PC-9 (cell line): Measurements from ENCODE around the gene RUNX3. TPM values are rescaled to one million over a fixed set of nuclear protein-coding genes. Genes with fewer than 3 reads are reported as not detected.

ENCODE experiments used
- BruUV-seq: library from RNA; stranded (reverse); fragments of 400-500 nt; replicated peaks from 2 replicates; lab custom pipeline; 2021; lab: Mats Ljungman, UMichigan
- CTCF ChIA-PET: fragments of 300-600 bp; sonication (Branson Sonifier 250); formaldehyde crosslinking; loops from one replicate; lab custom pipeline; 2022; ENCODE audit warnings: antibody characterized with exemption; lab: Charles Lee
- POLR2A ChIA-PET: fragments of 300-600 bp; sonication (Branson Sonifier 250); formaldehyde crosslinking; loops from one replicate; lab custom pipeline; 2022; ENCODE audit warnings: antibody characterized with exemption; ENCODE audit not compliant: unreplicated experiment; lab: Charles Lee
- DNase-seq, 2 experiments: peaks; one replicate each; pipeline versions ENCODE4 v3.0.0 to v3.0.0-alpha.2; 2015 to 2022; ENCODE audit warnings: mixed read lengths in 1 of 2
- H2AFZ ChIP-seq: fragments of 200-600 bp; sonication (generic); 2 replicates; pipeline ENCODE4 v1.8.1; 2017; ENCODE audit warnings: antibody characterized with exemption
- H3F3A ChIP-seq: fragments of 200-600 bp; sonication (generic); 2 replicates; pipeline ENCODE4 v1.8.1; 2017; ENCODE audit warnings: antibody characterized with exemption, mild to moderate bottlenecking, low read depth; ENCODE audit not compliant: insufficient read depth
- H3K27ac ChIP-seq: fragments of 200-600 bp; sonication (generic); 2 replicates; pipeline ENCODE4 v1.6.1; 2016; ENCODE audit warnings: mixed run types
- H3K27me3 ChIP-seq: fragments of 200-600 bp; sonication (generic); 2 replicates; pipeline ENCODE4 v1.6.1; 2016; ENCODE audit warnings: low read depth, mixed run types; ENCODE audit not compliant: insufficient read depth
- H3K36me3 ChIP-seq: fragments of 200-600 bp; sonication (generic); 2 replicates; pipeline ENCODE4 v1.6.1; 2016; ENCODE audit warnings: low read depth, mixed run types
- H3K4me1 ChIP-seq: fragments of 200-600 bp; sonication (generic); replicated peaks from 2 replicates; pipeline ENCODE4 v1.6.1; 2016; ENCODE audit warnings: mixed run types; ENCODE audit not compliant: insufficient read depth
- H3K4me2 ChIP-seq: fragments of 200-600 bp; sonication (generic); 2 replicates; pipeline ENCODE4 v1.6.1; 2017; ENCODE audit warnings: mixed run types
- H3K4me3 ChIP-seq: fragments of 200-600 bp; sonication (generic); 2 replicates; pipeline ENCODE4 v1.6.1; 2016; ENCODE audit warnings: mixed run types
- H3K79me2 ChIP-seq: fragments of 200-600 bp; sonication (generic); 2 replicates; pipeline ENCODE4 v1.6.1; 2017; ENCODE audit warnings: low read depth, mixed run types
- H3K9me2 ChIP-seq: fragments of 200-600 bp; sonication (generic); 2 replicates; pipeline ENCODE4 v1.8.1; 2017; ENCODE audit warnings: mild to moderate bottlenecking; ENCODE audit not compliant: insufficient read depth
- H3K9me3 ChIP-seq: fragments of 200-600 bp; sonication (generic); 2 replicates; pipeline ENCODE4 v1.8.1; 2016; ENCODE audit warnings: low read depth; ENCODE audit not compliant: insufficient read depth
- H4K20me1 ChIP-seq: fragments of 200-600 bp; sonication (generic); 2 replicates; pipeline ENCODE4 v1.8.1; 2017; ENCODE audit not compliant: insufficient read depth
- EZH2 ChIP-seq: fragments of 200-600 bp; sonication (generic); IDR thresholded peaks from 2 replicates; pipeline ENCODE4 v1.8.0; 2017; ENCODE audit warnings: antibody characterized with exemption, low read depth
- intact Hi-C: fragments of 100-400 bp; cut with micrococcal nuclease; formaldehyde crosslinking; loops from one replicate; pipeline ENCODE4 v1.10.0; 2022; ENCODE audit not compliant: unreplicated experiment
- total RNA-seq: library from RNA; stranded (reverse); gene quantifications from 2 replicates; pipeline ENCODE4 v1.2.3, GENCODE V29; 2021
- TF ChIP-seq, protein P1 (sequence below): fragments of 200-600 bp; sonication (generic); conservative IDR thresholded peaks from 2 replicates; pipeline ENCODE4 v1.6.1; 2017; ENCODE audit warnings: mixed run types, antibody characterized with exemption, mild to moderate bottlenecking, moderate library complexity

The RUNX3 gene
- total RNA-seq, 1 experiment from 2014 or later: not detected

DNA sequence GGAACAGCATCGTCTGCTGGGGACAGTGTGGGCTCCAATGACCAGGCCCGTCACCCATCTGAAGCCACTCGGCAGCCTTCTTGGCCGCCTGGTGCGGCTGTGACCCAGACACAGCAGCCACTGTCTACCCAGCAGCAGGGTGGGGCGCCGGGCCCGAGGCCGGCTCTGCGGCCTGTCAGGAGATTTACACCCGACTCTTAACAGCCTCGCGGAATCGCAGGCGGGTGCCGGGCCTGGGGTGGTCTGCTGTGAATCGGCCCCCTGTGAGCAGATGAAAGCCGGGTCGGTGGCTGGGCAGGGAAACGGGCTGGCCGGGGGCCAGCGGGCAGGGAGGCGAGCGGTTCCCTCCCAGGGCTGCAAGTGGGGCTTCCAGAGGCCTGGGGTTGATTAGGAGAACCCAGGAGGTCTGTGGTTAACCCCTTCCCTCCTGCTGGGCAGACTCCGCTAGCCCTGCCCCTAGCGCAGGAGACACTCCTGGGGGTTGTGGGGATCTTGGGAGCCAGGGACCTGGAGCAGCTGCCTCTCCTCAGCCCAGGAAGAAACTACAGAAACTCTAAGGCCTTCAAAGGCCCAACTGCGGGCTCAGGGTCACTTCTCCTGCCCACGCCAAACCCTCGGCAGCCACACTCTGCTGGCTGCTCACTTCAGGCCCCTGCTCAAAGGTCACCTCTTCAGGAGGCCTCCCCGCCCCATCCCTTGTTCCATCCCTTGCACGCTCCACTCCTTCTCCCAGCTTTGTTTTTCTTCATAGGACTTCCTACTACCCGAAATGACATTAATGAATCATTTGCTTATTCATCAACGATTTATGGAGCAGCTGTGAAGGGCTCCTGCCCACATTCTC, 15.6 kb downstream of the RUNX3 start:
- POLR2A ChIA-PET: no interaction called here
- TF ChIP-seq EZH2: no peak
- TF ChIP-seq, protein P1, sequence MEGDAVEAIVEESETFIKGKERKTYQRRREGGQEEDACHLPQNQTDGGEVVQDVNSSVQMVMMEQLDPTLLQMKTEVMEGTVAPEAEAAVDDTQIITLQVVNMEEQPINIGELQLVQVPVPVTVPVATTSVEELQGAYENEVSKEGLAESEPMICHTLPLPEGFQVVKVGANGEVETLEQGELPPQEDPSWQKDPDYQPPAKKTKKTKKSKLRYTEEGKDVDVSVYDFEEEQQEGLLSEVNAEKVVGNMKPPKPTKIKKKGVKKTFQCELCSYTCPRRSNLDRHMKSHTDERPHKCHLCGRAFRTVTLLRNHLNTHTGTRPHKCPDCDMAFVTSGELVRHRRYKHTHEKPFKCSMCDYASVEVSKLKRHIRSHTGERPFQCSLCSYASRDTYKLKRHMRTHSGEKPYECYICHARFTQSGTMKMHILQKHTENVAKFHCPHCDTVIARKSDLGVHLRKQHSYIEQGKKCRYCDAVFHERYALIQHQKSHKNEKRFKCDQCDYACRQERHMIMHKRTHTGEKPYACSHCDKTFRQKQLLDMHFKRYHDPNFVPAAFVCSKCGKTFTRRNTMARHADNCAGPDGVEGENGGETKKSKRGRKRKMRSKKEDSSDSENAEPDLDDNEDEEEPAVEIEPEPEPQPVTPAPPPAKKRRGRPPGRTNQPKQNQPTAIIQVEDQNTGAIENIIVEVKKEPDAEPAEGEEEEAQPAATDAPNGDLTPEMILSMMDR: no peak
- Histone ChIP-seq H3K4me3 (no peak overlapping the region), H3K9me2 (no peaks in the 10 kb centered on the region), H3K27me3 (no peaks in the 10 kb centered on the region), H3K36me3 (no peaks in the 10 kb centered on the region), H3F3A (no peaks in the 10 kb centered on the region), H3K4me1 (no peaks in the 10 kb centered on the region), H3K4me2 (no peak overlapping the region), H4K20me1 (no peaks in the 10 kb centered on the region), H3K27ac (no peak overlapping the region), H3K9me3 (no peaks in the 10 kb centered on the region), H3K79me2 (no peaks in the 10 kb centered on the region), H2AFZ (no peak overlapping the region)
- no peak for DNase-seq
- CTCF ChIA-PET: no interaction called here
- intact Hi-C loops: no loop called here
- no TSS peak for BruUV-seq

DNA sequence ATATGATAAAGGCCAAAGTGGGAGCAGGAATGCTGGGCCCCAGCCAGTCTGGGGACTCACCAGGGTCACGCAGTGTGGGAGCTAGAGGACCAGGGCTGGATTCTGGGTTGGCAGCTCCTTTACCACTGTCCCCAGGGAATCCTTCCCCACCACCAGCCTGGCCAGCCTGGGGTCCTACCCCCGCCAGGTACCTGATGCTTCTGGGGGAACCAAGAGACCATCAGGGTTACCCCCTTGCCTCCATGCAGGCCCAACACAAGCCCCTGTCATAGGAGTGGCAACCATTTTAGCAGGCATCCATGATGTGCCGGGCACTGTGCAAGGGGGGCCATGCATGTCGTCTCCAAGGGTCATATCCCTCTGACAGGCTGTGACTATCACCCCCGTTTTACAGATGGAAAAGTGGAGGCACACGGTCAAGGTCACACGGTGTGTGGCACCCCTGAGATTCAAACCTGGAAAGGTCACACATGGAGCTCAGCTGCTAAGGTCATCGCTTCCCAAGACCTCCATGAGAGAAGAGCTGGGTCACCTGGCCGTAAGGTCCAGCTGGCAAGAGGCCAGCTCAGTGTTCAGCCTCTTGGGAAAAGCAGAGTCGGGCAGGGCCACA, 16.4 kb downstream of the RUNX3 start:
- Histone ChIP-seq H3K9me3 (no peaks in the 10 kb centered on the region), H3F3A (no peaks in the 10 kb centered on the region), H3K79me2 (no peaks in the 10 kb centered on the region), H3K4me1 (no peaks in the 10 kb centered on the region), H3K4me2 (no peak overlapping the region), H3K27ac (no peak overlapping the region), H4K20me1 (no peaks in the 10 kb centered on the region), H3K27me3 (no peaks in the 10 kb centered on the region), H3K36me3 (no peaks in the 10 kb centered on the region), H3K4me3 (no peak overlapping the region), H3K9me2 (no peaks in the 10 kb centered on the region), H2AFZ (no peak overlapping the region)
- ChIA-PET CTCF (no interaction called here), POLR2A (no interaction called here)
- BruUV-seq: no TSS peak
- TF ChIP-seq, protein P1: no peak
- no peak for TF ChIP-seq EZH2
- no peak for DNase-seq
- intact Hi-C loops: no loop called here

DNA sequence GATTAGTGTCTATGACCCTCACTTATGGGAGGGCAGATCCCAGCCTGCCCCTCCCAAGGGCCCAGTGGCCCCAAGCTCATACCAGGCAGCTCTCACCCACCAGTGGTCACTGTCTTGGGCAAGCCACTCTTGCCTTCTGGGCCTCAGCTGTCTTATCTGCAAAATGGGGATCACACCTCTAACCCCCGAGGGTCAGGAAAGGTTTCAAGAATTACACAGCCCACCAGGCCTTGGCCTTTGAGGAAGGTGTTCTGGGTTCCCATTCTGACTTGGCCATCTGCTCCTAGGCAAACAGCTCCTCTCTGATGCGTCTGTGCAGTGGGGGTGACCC, 16.8 kb downstream of the RUNX3 start:
- H3F3A ChIP-seq: no peaks in the 10 kb centered on the region
- no peaks in the 10 kb centered on the region for H3K79me2 ChIP-seq
- no peak for TF ChIP-seq EZH2
- TF ChIP-seq, protein P1: no peak
- DNase-seq: no peak
- no peak overlapping the region for H2AFZ ChIP-seq
- no peaks in the 10 kb centered on the region for H3K36me3 ChIP-seq
- ChIA-PET CTCF (no interaction called here), POLR2A (no interaction called here)
- H3K9me2 ChIP-seq: no peaks in the 10 kb centered on the region
- no peaks in the 10 kb centered on the region for H4K20me1 ChIP-seq
- no peaks in the 10 kb centered on the region for H3K4me1 ChIP-seq
- no peaks in the 10 kb centered on the region for H3K9me3 ChIP-seq
- no peak overlapping the region for H3K4me3 ChIP-seq
- intact Hi-C loops: no loop called here
- no TSS peak for BruUV-seq
- no peaks in the 10 kb centered on the region for H3K27me3 ChIP-seq
- H3K4me2 ChIP-seq: no peak overlapping the region
- no peak overlapping the region for H3K27ac ChIP-seq
